NCI-H1930 (cell line): ENCODE measurements around the gene SMPD2.

ENCODE experiments used
- DNase-seq, 2 experiments: peaks; one replicate each; lab custom pipeline; 2025; lab: John Stamatoyannopoulos, UW

Gene SMPD2

DNA sequence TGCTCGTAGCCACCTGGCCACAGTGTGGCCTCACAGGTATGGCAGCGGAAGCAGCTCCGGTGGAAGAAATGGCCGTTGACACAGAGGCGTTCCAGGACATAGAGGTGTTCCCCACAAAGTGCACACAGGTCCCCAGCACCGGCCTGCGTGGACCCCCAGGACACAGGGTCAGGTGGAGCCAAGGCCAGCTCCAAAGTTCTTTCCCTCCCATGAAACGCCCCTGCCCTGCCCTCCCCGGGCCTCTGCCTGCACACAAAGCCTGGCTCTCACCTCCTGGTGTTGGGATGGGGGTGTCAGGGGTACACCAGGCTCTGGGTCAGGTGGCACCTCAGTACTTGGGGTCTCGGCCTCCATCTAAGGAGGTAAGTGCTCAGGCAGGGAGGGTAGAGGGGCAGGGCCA is 6.6 kb downstream of the SMPD2 start:
- DNase-seq: no peak

DNA sequence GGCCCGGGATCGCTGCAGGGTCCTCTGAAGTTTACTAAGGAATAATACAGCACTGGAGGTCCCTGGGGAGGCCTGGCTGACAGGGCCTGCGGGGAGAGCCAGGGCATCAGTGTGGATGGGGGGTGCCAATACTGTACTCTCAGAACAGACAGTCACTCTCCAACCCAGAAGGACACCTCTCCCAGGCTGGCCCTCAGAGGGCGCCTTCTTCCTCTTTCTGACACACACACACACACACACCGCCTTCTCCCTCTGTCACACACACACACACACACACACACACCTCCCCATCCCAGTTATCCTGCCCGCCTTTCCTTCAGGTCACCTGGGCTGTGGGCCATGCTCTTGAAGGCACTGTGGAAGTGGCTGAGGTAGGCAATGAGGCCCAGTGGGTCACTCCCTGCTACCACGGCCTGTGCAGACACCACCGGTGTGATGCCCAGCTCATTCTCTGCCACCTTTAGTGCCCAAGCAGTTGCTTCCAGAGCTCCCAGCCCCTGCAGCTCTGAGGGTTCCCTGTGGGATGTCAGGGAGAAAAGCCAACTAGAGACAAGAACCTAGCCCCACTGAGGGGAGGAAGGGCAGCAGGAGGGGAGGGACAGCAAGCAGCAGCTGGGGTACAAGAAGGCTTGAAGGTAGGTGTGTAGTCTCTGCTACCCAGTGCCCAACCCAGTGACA is 7.5 kb downstream of the SMPD2 start:
- no peak for DNase-seq

DNA sequence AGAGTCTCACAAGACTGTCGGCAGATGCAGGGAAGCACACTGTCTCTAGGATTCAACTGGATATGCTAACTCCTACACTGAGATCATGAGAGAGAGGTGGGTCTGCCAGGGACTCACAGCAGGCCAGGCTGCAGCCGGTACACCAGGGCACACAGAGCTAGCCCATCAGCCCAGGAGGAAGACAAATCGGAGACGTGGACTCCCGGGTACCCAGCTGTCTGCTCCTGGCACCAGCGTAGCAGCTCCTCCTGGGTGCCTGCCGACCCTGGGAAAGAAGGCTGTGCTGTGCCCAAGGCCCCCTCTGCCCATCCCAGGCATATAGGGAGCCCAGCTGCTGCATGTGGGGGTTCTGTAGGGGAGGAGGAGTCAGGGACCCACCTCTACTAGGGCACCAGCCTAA is 8.1 kb downstream of the SMPD2 start:
- DNase-seq: no peak

DNA sequence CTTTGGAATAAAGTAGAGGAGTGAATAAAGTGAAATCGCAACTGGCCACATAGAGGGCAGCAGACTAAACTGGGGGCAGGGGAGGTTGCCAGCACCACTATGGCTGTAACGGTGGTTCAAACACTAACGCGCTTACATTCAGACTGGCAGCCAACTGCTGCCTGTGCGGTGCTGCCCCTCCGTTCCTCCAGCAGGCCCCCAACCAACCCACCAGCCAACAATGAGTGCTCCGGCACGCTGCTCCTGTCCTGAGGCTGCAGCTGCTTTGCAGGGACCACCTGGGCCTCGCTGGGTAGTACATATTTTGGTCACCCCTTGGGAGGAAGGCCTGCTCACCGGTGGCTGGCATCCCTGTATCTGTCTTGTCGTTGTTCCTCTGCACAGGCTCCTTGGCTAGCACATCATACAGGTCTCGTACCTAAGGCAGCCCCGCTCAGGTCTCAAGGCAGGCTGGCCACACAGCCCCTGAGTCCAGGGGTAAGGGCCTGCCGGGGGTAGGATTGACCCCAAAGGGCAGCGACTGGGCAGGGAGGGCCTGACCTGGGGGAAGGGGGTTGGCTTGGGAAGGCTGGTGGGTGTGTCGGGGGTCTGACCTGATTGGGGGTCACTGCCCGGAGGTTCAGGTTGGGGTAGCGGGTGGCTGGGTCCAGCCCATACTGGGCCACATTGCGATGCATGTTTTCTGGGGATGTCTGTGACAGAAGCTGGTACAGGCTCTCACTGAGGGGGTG is 8.7 kb downstream of the SMPD2 start:
- DNase-seq: no peak

DNA sequence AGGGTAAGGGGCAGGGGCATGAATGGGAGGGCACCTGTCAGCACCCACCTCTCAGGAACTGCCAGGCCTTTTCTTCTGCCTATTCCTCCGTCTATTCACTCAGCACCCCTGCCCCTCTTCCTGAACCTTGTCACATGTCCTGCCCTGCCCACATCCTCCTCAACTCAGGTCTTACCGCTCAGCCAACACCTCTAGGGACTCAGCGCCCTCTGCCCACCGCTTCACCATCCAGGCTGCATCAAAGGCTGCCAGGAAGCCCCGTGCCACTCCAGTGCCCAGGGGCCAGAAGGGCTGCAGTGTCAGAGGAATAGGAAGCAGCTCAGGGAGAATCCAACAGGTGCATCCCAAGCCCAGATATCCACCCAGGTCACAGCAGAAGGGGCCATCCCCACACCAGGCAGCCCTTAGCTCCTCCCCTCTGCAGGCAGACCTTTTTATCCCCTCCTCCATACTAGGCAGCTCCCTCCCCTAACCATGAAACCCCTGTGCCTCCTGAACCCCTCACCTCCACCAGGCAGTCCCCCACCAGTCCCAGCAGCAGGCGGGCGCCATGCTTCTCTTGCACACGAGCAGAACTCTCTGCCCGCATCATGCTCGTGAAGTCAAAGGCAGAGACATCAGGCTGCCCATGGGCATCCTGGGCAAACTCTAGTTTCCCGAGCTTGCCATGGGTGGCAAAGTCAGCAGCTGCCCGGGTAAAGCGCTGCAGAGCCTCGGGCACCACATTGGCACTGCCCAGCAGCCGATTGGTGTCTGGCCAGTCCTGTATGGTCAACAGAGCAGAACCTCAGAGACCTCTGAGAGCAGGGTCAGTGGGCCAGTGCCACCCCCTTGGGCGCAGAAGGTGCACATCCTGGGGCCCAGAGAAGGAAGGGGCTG is 9.5 kb downstream of the SMPD2 start:
- no peak for DNase-seq

DNA sequence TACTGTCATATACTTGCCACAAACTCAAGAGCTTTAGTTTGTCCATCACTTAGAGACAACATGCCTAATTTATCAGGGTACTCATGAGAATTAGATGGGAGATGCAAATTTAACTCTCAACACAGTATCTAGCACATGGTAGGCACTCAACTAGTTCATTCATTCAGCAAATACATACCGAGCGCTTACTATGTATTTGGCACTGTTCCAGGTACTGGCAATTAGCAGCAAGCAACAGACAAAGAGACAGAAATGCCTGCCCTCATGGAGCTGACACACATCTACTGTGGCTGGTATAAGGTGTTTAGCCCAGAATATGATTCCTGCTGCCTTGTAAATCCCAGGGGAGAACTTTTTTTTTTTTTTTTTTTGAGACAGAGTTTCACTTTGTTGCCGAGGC is 10.3 kb downstream of the SMPD2 start:
- DNase-seq: no peak

DNA sequence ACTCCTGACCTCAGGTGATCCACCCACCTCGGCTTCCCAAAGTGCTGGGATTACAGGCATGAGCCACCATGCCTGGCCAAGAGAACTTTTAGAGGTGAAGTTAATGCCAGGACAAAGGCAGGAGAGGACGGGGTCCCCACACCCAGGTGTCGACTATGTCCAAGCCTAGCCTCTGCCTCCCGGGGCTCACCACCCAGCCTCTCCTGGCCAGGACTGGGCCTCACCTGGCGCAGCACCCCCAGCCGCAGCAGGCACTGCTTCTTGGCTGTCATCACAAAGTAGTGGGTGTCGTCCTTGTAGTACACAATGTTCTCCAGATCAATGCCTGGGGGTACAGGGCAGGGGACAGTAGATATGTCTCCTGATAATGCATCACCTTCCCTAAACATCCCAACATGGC is 10.9 kb downstream of the SMPD2 start:
- DNase-seq: no peak

DNA sequence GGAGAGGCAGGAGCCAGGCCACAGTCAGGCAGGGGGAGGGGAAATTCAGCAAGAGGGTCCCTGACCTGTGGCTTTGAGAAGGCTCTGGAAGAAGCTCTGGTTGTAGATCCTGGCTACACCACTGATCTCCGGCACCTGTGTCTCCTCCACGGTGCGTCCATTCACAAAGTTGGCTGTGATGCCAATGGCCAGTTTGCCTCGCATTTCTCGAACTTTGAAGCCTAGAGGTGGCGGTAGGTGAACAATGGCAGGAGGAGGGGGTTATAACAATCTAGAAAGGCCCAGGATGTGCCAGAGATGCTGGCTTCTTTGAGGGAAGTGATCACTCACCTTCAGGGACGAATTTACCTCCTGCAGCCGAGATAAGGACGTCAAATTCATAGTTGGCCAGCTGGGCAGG is 11.7 kb downstream of the SMPD2 start:
- no peak for DNase-seq

DNA sequence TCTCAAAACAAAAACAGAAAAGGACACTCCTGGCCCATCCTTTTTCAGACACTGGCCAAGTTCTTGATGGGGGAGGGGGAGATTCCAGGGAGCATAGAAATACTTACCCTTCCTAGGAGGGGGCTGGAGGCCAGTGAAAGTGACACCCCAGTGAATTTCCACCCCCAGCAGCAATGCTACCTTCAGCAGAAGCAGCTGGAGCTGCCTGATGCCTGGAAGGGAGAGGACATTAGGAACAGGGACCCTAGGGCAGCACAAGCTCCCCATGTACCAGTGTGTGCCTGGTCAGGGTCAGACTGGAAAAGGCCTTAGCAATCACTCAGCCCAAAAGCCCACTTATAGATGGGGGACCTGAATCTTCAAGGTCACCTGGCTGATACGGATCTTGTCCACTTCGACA is 12.6 kb downstream of the SMPD2 start:
- DNase-seq: no peak

DNA sequence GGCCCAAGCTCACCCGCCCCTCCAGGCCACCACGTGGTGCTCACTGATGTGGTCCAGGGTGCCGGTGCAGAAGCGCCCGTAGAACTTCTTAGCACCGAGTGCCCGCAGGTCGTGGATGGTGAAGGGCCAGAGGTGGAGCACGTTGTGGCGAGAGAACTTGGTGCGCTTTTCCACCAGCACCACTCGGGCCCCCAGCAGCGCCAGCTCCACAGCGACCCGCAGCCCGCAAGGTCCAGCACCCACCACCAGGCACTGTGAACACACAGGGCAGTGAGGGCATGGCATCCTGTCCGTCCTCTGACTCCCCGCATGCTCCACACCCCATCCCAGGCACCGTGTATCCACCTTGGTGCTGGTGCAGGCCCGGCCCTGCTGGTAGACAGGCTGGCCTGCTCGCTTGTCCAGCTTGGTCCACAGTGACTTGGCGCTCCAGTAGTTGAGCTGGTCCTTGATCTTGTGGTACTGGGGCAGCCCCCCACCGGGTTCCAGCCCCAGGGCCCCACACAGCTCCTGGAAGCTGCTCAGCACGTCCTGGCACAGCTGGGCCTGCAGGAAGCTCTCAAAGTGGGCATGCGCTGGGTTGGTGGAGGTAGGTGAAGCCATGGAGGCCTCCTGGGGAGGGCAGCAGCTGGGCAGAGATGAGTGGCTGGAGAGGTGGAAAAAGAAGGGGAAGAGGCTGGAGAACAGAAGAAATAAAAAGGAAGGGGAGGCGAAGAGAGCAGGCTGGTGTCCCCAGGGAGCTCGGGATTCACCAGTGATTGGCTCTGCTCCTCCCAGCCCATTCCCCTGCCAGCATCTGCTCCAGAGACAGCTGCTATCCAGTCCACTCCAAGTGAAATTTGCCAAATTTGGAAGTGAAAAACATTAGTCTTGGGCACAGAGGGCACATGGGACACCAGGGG is 13.3 kb downstream of the SMPD2 start:
- DNase-seq: no peak

DNA sequence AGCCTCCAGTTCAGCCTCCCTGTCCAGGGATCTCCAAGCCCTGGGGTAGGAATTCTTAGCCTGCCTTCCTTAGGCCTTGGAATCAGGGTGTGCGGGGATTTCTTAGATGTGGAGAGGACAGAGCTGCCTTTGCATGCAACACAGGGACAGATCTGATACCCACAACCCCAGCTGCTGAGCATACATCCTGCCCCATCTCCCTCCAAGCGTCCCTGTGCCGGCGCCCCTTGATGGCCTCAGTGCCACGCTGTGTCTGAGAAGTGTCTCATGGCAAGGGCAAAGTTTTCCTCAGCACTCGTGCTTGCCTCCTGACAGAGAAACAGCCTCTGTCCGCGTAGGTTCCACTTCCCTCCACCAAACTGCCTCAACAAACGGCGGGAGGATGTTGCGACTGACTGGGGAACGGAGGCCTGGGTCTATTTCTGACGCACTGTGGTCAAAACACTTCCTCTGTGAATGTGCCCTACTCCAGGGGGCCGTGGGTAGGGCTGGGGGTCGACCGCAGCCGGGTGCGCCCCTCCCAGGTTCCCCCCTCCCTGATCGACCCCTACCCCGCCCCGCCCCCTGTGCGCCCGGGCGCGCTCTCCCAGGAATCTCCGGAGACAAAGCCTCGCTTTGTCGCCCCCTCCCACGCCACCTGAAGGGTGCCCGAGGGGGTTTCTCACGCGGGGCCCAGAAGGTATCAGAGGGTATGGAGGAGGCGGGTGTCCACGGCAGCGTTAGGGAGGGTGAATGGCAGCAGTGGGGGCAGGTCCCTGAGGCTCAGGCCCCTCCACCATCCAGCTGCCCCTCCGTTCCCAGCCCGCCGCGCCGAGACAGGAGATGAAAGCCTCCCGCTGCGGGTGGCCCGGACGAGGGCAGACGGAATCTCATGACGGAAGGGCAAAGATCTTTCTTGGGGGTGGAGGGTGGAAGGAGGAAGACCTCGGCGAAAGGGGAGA is 14.2 kb downstream of the SMPD2 start:
- no peak for DNase-seq

DNA sequence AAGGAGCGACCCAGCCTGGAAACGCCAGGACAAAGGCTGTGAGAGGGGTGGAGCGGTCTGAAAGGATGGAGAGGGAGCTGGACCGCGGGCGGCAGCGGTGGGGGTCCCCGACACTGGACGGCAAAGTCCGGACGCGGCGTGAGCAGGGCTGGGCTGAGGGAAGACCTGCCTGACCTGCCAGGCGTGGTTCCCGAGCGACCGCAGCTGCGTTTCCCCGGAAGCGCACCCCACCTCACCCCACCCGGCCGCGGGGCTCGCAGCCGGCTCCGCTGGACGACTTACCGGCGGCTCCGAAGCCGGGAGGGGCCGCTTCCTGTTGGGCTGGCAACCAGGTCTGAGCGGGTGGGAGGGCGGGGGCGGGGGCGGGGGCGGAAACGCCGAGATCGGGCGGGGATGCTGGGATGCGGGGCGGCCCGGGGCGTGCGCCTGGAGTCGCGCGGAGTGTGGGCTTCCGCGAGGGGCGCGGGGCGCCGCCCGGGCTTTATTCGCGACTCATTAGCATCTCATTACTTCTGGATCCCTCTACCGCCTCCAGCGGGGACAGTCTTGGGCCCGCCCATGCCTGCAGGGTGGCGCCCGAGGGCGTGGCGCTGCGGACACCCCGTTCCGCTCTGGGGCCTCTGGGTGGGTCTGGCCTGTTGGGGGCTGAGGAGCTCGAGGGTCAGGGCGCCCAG is 15.1 kb downstream of the SMPD2 start, which contains the start of gene MICAL1:
TSS of gene MICAL1 (minus strand) at position 336 of the 674 bp plus-strand sequence. CDS start 1,576 bp downstream, outside the sequence.
- peak; percentile 46 to 61 for DNase-seq

DNA sequence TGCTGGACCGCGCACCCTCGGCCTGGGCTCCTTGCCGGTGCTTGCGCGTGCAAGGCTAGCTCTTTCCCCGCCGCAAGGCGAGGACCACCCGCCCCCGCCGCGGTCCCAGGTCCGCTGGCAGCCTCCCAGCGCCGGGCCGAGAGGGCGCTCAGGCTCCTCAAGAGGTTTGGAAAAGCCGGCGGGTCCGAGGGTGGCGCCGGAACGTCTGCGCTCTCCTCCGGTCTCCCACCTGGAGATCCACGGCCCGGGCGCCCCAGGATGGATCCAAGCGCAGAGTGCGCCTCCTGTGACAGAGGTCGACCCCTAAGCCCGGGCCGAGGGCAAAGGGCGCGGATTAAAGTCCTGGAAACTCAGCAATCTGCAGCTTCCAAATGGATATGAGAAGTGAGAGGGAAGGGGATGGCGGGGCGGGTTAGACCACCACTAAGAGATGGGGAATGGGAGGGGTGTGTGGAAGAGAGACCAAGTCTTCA is 15.6 kb downstream of the SMPD2 start:
- DNase-seq: no peak

DNA sequence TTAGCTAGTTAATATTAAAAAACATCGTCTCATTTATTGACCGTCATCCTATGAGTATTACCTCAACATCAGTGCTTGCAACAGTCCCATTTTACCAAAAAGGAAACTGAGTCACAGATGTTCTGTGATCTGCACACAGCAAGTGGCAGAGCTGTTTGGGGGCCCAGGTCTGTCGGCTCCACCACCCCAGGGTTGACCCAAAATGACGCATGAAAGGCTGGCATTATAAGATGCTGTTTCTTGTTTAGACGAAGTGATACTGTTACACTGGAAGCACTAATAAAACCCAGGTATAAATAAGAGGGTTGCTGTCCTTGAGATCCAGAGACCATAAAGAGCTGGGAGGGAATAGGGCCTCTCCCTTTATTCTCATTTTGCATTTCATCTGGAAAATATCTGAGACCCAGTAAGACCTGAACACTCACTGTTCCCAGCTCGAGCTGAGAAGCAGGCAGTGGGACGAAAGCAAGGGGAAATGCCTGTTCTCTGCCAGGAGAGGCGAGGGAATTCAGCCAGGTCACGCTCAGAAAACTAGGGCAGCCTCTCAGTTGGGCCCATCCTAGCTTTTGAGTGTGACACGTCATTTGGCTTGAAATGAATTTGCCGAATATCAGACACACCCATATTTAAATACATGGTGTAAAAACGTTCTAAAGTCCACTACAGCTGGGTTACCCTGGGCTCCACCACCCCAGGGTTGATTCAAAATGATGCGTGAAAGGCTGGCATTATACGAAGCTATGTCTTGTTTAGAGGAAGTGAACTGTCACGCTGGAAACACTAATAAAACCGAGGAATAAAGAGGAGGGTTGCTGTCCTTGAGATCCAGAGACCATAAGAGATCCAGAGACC is 16.4 kb downstream of the SMPD2 start:
- DNase-seq: no peak

DNA sequence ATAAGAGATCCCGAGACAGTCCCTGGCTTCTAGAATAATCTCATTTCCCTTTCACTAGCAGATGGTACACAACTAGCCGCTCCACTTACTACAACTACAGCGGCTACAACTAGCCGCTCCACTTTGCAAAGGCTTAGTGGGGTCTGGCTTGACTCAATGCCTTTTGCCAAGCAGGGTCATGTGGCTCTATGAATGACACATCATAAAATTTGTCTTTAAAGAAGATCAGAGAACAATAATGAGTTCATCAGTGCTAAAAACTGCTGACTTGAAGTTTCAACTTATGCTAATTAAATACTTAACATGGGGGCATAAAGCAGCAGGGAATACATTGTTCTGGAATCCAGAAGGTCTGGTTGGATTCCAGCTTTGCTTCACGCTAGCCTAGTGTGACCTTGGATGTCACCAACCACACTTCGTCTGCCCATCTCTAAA is 17.1 kb downstream of the SMPD2 start:
- no peak for DNase-seq

DNA sequence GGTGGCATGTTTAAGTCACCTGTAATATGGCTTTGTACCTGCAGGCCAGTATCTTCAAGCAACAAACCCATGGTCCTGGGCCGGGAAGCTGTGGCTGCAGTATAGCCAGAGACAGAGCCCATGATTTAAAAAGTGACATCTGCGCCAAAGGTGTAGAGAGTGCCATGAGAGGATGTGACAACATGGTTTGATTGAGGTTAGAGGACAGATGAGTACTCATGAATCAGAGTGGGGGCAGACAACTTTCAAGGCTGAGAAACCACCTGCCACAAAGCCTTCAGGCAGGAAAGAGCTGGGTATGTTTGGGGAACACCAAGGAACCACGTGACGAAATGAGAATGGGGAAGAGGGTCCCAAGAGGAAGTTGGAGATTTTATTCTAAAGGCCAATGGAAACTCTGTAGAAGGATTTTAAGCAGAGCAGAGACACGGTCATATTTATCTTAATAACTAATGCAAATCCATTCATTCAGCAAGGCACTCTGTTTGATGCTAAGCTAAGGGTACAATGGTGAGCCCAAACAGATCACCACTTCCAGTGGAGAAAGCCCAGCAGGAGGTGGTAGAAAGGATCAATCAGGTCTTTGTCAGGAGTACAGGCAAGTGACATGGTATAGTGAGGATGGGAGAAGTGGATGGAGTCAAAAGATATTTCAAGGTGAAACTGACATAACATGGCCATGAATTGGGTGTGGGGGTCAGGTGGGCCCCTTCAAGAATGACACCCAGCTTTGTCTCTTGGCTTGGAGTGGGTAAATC is 18.4 kb downstream of the SMPD2 start:
- no peak for DNase-seq

DNA sequence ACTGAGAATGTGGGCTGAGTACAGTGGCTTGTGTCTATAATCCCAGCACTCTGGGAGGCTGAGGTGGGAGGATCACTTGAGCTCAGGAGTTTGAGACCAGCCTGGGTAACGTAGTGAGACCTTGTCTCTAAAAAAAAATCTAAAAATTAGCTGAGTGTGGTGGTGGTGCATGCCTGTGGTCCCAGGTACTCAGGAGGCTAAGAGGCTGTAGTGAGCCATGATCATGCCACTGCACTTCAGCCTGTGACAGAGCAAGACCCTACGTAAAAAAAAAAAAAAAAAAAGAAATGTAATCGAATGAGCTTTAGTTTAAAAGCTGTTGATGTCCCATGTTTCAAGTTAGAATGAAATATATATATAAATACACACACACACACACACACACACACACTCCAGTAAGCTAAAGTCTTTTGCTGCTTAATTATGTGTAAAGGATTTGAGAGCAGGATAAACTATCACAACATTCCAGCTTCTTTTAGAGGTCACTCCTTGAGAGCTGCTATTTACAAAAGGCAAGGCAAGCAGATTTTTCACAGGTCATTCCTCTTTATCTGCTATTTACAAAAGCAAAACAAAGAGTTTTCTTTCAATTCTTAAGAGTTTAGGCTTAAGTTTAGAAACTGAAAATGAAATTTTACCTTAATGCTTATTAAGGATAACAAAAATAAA is 19.8 kb downstream of the SMPD2 start:
- DNase-seq: no peak
